ENCODE data around the gene ABTB1. TPM values are rescaled to one million over a fixed set of nuclear protein-coding genes. Genes with fewer than 3 reads are reported as not detected.

The ABTB1 gene
- total RNA-seq: 100 to 1,000 TPM in 1 of 4 donors, 10 to 100 TPM in 3; 19.5 to 114 (median 28.7) TPM

DNA sequence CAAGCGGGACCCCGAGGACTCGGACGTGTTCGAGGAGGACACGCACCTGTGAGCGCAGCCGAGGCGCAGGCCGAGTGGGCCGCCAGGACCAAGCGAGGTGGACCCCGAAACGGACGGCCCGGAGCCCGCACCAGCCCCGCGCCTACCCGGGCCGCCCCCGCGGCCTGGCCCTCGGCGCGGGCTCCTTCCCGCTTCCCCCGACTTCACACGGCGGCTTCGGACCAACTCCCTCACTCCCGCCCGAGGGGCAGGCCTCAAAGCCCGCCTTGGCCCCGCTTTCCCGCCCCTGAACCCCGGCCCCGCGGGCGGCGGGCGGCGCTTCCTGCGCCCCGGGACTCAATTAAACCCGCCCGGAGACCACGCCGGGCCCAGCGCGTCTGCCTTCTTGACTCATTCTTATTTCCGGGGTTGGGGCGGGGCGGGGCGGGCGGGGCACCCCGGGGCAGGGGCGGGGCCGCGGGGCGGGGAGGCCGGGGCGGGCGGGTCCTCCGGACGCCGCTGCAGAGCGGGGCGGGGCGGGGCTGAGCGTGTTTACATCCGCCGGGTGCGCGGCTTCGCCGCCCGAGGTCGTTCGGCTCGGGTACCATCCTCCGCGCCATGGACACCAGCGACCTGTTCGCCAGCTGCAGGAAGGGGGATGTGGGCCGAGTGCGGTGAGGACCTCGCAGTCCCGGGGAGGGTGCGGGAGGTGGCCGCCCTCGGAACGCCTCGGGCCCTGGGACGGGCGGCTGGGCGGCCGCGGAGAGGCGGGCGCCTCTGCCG is at the start of gene ABTB1:
Gene ABTB1, plus strand, starts transcription at position 524 of the 762 bp plus-strand sequence. Its CDS starts 74 bp downstream, at position 598.
- TF ChIP-seq, protein P1, sequence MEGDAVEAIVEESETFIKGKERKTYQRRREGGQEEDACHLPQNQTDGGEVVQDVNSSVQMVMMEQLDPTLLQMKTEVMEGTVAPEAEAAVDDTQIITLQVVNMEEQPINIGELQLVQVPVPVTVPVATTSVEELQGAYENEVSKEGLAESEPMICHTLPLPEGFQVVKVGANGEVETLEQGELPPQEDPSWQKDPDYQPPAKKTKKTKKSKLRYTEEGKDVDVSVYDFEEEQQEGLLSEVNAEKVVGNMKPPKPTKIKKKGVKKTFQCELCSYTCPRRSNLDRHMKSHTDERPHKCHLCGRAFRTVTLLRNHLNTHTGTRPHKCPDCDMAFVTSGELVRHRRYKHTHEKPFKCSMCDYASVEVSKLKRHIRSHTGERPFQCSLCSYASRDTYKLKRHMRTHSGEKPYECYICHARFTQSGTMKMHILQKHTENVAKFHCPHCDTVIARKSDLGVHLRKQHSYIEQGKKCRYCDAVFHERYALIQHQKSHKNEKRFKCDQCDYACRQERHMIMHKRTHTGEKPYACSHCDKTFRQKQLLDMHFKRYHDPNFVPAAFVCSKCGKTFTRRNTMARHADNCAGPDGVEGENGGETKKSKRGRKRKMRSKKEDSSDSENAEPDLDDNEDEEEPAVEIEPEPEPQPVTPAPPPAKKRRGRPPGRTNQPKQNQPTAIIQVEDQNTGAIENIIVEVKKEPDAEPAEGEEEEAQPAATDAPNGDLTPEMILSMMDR (IDR thresholded peaks at IDR 0.05): no peak
- peak; percentile 74 for ATAC-seq (ENCODE audit: low FRiP score)
- peak; percentile 42 for DNase-seq (ENCODE audit: low spot score)

DNA sequence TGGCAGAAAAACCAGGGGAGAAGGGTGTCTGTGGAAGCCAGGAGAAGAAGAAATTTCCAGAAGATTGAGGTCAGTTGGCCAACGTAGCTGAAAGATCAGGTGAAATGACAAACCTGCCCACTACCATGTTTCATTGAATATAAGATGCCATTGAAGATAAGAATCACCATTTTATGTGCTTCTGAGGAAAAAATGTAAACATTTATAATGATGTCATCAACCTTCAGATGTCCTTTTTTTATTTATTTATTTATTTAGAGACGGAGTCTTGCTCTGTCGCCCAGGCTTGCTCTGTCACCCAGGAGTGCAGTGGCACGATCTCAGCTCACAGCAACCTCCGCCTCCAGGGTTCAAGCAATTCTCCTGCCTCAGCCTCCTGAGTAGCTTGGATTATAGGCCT is 48.7 kb upstream of the ABTB1 start:
- DNase-seq (ENCODE audit: low spot score): no peak
- TF ChIP-seq, protein P1 (IDR thresholded peaks at IDR 0.05): no peak
- ATAC-seq (ENCODE audit: low FRiP score): no peak

GRCh38 chr3:127625821-127626220 is 46.9 kb upstream of the ABTB1 start:
- DNase-seq (ENCODE audit: low spot score): no peak
- ATAC-seq (ENCODE audit: low FRiP score): no peak
- TF ChIP-seq, protein P1 (IDR thresholded peaks at IDR 0.05): no peak

GRCh38 chr3:127628426-127628787 is 44.3 kb upstream of the ABTB1 start:
- no peak for DNase-seq (ENCODE audit: low spot score)
- TF ChIP-seq, protein P1 (IDR thresholded peaks at IDR 0.05): no peak
- ATAC-seq (ENCODE audit: low FRiP score): peak; percentile 12

DNA sequence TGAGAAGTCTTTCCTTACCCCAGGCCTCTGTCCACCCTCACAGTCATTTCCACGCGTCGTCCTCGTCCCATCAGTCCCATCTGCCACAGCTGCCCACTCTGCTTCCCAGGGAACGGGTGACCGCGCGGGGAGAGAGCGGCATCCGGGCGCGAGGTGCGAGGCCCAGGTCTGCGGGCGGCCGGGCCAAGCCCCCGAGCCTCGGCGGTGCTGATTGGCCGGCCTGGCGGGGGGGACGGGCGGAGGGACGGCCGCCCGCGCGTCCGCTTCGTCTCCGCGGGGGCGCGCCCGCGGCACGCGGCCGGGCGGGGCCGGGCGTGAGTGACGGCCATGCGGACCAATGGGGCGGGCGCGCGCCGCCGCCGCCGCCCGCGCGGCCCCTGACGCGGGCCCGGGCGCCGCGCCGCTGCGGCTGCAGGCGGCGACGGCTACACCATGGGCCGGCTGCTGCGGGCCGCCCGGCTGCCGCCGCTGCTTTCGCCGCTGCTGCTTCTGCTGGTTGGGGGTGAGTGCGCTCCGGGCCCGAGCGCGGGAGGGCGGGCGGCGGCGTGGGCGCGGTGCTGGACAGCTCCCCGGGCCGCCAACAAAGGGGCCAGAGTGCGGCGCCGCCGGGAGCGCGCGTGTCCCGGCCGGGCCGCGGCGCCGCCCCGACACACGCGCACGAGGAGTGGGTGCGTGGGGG is 43.8 kb upstream of the ABTB1 start, which contains the start of gene PODXL2:
Gene PODXL2, plus strand, starts transcription at position 398 of the 679 bp plus-strand sequence. Its CDS starts 35 bp downstream, at position 433.
- peak; percentile 80 for ATAC-seq (ENCODE audit: low FRiP score)
- TF ChIP-seq, protein P1 (IDR thresholded peaks at IDR 0.05): no peak
- no peak for DNase-seq (ENCODE audit: low spot score)

DNA sequence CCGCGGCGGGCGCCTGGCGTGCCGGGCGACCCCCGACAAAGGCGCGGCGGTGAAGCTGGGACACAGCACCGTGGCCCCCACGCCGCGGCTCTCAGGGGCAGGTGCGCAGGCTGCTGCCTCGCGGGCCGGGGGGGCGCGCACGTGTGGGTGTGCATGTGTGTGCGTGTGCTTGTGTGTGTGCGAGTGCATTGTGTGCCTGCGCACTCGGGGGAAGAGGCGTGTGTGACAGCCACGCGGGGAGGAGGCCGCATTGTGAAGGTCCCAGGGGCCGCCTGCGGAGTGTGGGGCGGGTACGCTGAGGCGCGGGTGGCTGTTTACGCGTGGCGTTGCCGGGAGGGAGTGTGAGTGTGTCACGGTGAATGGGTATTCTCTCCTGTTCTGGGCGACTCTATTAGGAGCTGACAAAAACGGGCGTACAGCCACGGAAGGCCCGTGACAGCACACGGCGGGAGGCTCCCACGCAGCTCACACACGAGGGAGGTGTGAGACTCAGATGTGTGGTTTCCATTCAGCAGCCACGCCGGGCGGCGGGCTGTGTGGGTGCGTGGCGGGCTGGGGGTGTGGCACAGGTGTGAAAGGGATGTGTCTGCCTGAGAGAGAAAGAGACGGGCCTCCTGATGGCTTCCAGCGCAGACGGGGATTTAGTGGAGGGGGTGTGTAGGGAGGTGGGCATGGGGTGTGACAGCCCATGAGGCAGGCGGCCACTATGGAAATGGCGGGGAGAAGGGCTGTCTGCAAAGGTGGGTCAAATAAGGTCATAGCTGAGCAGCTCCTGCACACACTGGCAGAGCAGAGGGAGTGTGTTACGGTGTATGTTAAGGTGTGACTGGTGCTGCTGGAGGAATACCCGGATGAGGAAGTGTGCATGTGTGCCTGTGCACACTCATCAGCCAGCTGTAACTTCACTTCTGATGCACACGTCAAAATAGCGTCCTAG is 43.0 kb upstream of the ABTB1 start:
- DNase-seq (ENCODE audit: low spot score): no peak
- TF ChIP-seq, protein P1 (IDR thresholded peaks at IDR 0.05): no peak
- peak; percentile 50 for ATAC-seq (ENCODE audit: low FRiP score)

Measured in omental fat pad (tissue), 4 donors.